PFSK-1 (cell line): ENCODE results near the gene KCTD5.

ENCODE experiments used
- POLR2AphosphoS5 ChIP-seq: IDR thresholded peaks from 2 replicates; pipeline ENCODE4 v1.6.1; 2012; ENCODE audit warnings: low read depth, mild to moderate bottlenecking, control low read depth, low read length, moderate library complexity
- REST ChIP-seq, 2 experiments: IDR thresholded peaks; 2 replicates each; pipeline versions ENCODE4 v1.6.1 to v1.8.0; 2011 to 2012; ENCODE audit warnings: low read depth in 2 of 2, low read length in 2 of 2, control low read depth in 1 of 2, inconsistent platforms in 1 of 2, mild to moderate bottlenecking in 1 of 2, moderate library complexity in 1 of 2; ENCODE audit not compliant: insufficient read depth in 1 of 2
- SIN3A ChIP-seq: IDR thresholded peaks from 2 replicates; pipeline ENCODE4 v1.6.1; 2012; ENCODE audit warnings: mild to moderate bottlenecking, low read length, moderate library complexity, borderline replicate concordance; ENCODE audit not compliant: insufficient read depth
- TAF1 ChIP-seq: IDR thresholded peaks from 2 replicates; pipeline ENCODE4 v1.6.1; 2012; ENCODE audit warnings: low read length, control low read depth, borderline replicate concordance; ENCODE audit not compliant: insufficient read depth

- TF ChIP-seq TAF1 (no peak), POLR2AphosphoS5 (no peak), REST (IDR thresholded peaks at IDR 0.05; ENCODE audit: insufficient read depth in 1 of 2, low read depth in 2 of 2, low read length in 2 of 2) (no peak), SIN3A (no peak)
These were observed 74.1 kb downstream of the KCTD5 start for GRCh38 chr16:2756288-2757015.
